Upper lobe of left lung (tissue), 6 donors: ENCODE results near the gene CIITA. TPM values are rescaled to one million over a fixed set of nuclear protein-coding genes. Genes with fewer than 3 reads are reported as not detected.

Source experiments
- ATAC-seq, 2 donors: fragments of 200-7000 bp; cut with Tn5 transposase; one replicate each; pipeline ENCODE4 v1.9.1; 2022; ENCODE audit warnings: mild to moderate bottlenecking in 2 of 2, moderate library complexity in 2 of 2; ENCODE audit not compliant: low FRiP score in 2 of 2
- DNase-seq, 2 donors: peaks; one replicate each; pipeline ENCODE4 v3.0.0-alpha.2; 2019 to 2020
- H3K27ac ChIP-seq, 4 donors: fragments of 200-600 bp; sonication (generic); one replicate each; pipeline ENCODE4 v1.5.1; 2016 to 2019
- H3K27me3 ChIP-seq, 4 donors: fragments of 200-600 bp; sonication (generic); one replicate each; pipeline ENCODE4 v1.5.1; 2017 to 2019
- H3K36me3 ChIP-seq, 4 donors: fragments of 200-600 bp; sonication (generic); one replicate each; pipeline ENCODE4 v1.5.1; 2016 to 2019
- H3K4me1 ChIP-seq, 4 donors: fragments of 200-600 bp; sonication (generic); one replicate each; pipeline ENCODE4 v1.5.1; 2018 to 2019
- H3K4me3 ChIP-seq, 4 donors: fragments of 200-600 bp; sonication (generic); one replicate each; pipeline ENCODE4 v1.5.1; 2017 to 2019; ENCODE audit warnings: mild to moderate bottlenecking in 2 of 4, moderate library complexity in 1 of 4
- H3K9me3 ChIP-seq, 4 donors: fragments of 200-600 bp; sonication (generic); one replicate each; pipeline ENCODE4 v1.5.1; 2018 to 2019
- CTCF ChIP-seq, 6 experiments: fragments of 450-650 bp in 4 of 6; fragments of 200-600 bp in 2 of 6; sonication (generic) in 2 of 6; IDR thresholded peaks; one replicate each; pipeline ENCODE4 v1.5.1; 2016 to 2019; ENCODE audit warnings: antibody characterized with exemption in 6 of 6
- EP300 ChIP-seq, 4 donors: sonication (generic); formaldehyde crosslinking; IDR thresholded peaks; one replicate each; pipeline ENCODE4 v1.5.1; 2017; ENCODE audit warnings: antibody characterized with exemption in 4 of 4, control low read depth in 2 of 4
- POLR2A ChIP-seq, 4 donors: fragments of 450-650 bp; IDR thresholded peaks; one replicate each; pipeline ENCODE4 v1.5.1; 2016 to 2017; ENCODE audit warnings: antibody characterized with exemption in 4 of 4, mild to moderate bottlenecking in 2 of 4
- POLR2AphosphoS5 ChIP-seq, 2 donors: sonication (generic); formaldehyde crosslinking; IDR thresholded peaks; one replicate each; pipeline ENCODE4 v1.5.1; 2017; ENCODE audit warnings: antibody characterized with exemption in 2 of 2
- WGBS, 2 donors: methylation state at CpG; one replicate each; pipeline ENCODE4 v1.1.5; 2017 to 2018; 5-methylcytosine and 5-hydroxymethylcytosine counted together
- total RNA-seq, 6 donors: library from RNA; depleted of rRNA in 4 of 6; stranded (reverse); fragments of >200 nt in 4 of 6; gene quantifications; one replicate each; pipeline versions ENCODE4 v1.1.0 to v1.2.1, GENCODE V29; 2016 to 2021
- donor health status: DM: no; HTN: no; CAD: no; lungs with moderate emphysema.
- donor health status: DM: no; HTN: yes; CAD: no; lungs with severe emphysema.

CIITA gene
- total RNA-seq, 6 donors from 2014 or later: 27.2 to 145 (median 83.2) TPM

- Histone ChIP-seq H3K36me3 (peaks cover 0 to 63% (median 13%) of the 10 kb centered on the region in 4 donors), H3K27me3 (no peaks in the 10 kb centered on the region), H3K9me3 (no peaks in the 10 kb centered on the region), H3K4me1 (peaks cover 5 to 20% (median 12%) of the 10 kb centered on the region in 4 donors), H3K27ac (no peak overlapping the region), H3K4me3 (no peak overlapping the region)
- TF ChIP-seq CTCF (IDR thresholded peaks at IDR 0.05) (no peak), POLR2AphosphoS5 (IDR thresholded peaks at IDR 0.05) (no peak), EP300 (IDR thresholded peaks at IDR 0.05) (no peak), POLR2A (IDR thresholded peaks at IDR 0.05) (no peak)
- WGBS, 2 donors: 89 to 91% methylated on average over 8 of the region's 8 CpGs
- DNase-seq: no peak
- no peak for ATAC-seq
Measured at GRCh38 chr16:10983159-10983558, 106.2 kb downstream of the CIITA start.

- Histone ChIP-seq H3K36me3 (peaks cover 0 to 64% (median 13%) of the 10 kb centered on the region in 4 donors), H3K4me1 (peaks cover under 1 to 17% (median 8%) of the 10 kb centered on the region in 4 donors), H3K27me3 (no peaks in the 10 kb centered on the region), H3K27ac (no peak overlapping the region), H3K9me3 (no peaks in the 10 kb centered on the region), H3K4me3 (no peak overlapping the region)
- no peak for ATAC-seq
- TF ChIP-seq POLR2AphosphoS5 (IDR thresholded peaks at IDR 0.05) (no peak), CTCF (IDR thresholded peaks at IDR 0.05) (no peak), EP300 (IDR thresholded peaks at IDR 0.05) (no peak), POLR2A (IDR thresholded peaks at IDR 0.05) (no peak)
- 89 to 93% methylated on average over 6 of the region's 6 CpGs for WGBS, 2 donors
- no peak for DNase-seq
Measured at GRCh38 chr16:10984509-10984908, 107.5 kb downstream of the CIITA start.

Other genes starting within 250 kb of the CIITA start
- gene TEKT5, start 182.3 kb upstream of the CIITA start, total RNA-seq: 1 to 10 TPM in 1 of 6 donors, under 1 TPM in 2, not detected in 3; 0.20 to 2.1 (median 0.44) TPM
- 10 to 100 TPM; 16.8 to 40.3 (median 34.6) TPM for gene NUBP1, start 133.4 kb upstream of the CIITA start, total RNA-seq
- gene TVP23A, start 58.4 kb upstream of the CIITA start, total RNA-seq: 1 to 10 TPM in 1 of 6 donors, under 1 TPM in 3, not detected in 2; 0.20 to 2.3 (median 0.61) TPM
- 10 to 100 TPM; 28.4 to 87.0 (median 55.1) TPM for gene DEXI, start 65.3 kb downstream of the CIITA start, total RNA-seq
- gene CLEC16A, start 67.4 kb downstream of the CIITA start, total RNA-seq: 10 to 100 TPM; 33.3 to 85.9 (median 46.4) TPM